Stimulated activated CD4-positive, alpha-beta T cell treated with anti-CD3 and anti-CD28 coated beads, Interleukin-1b, Interleukin-23, amount 100 ng/mL, for 48 hours (primary cell): ENCODE results near the gene CUL2.
"Not testable (repeated sequence)": the region's sequence is repeated elsewhere in the genome, so short reads cannot be mapped to it uniquely, and the experiment has no call there.

Experiments
- DNase-seq: peaks from one replicate; pipeline ENCODE4 v3.0.0-alpha.2; 2020

CUL2 gene

DNA sequence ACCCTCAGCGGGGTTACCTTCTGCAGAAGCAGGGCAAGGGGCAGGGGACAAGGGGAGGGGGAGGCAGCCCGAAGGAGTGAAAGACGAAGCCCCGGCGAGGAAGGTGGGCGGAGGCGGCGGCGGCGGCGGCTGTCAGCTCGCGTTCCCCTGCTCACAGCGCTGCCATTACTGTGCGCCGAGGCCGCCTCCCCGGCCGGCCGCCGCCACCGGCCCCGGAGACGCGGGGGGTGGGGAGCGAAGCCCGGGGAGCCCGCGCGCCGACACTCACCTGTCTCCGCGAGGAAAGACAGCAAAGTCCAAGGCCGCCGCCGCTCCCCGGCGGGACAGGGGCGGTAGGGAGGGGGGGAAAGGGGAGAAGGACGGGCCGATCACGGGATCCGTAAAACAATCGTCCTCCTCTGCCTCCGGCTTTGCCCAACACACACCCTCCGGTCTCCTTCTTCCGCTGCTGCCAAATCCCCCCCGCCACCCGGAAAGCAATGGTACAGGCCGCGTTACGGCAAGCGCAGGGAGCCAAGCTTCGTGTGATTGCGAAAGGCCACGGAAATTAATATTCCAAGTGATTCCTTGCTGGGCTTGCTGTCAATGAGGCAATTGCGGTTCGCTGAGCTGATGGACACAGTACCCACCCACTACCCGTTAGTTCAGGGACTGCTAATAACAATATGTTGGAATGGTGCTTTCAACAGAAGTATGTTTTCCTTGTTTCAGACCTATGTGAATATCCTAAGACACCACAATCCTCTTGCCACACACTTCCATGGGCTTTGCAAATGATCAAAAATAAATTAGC lies at the start of gene CUL2:
Gene CUL2 (minus strand): TSS at position 180 of the 793 bp plus-strand sequence. CDS start 19,024 bp downstream, outside the sequence.
- DNase-seq, result peak; percentile 92

DNA sequence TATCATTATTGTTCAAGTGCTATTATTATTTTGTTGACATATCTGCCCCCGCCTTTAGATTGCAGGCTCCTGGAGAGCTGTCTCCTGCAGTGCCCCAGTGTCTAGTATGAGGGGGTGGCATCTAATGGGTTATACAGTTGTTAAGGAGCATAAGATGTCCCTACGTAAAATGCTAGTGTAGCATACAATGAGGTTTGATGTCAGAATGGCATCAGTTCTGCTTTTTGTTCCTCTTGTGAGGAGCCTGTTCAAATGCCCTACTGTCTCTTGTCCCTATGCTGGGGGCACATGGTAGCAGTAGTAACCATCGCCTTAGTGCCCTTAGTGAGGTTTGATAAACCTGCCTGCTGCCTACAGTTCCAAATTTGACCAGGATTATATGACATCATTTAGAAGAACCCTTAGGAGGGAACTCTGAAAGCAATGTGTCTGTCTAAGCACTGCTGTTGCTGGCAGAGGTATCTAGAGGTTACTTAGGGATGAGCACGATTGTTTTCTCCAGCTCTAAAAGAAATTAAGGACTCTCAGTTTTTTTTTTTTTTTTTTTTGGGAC lies 46.2 kb upstream of the CUL2 start:
- no peak for DNase-seq

DNA sequence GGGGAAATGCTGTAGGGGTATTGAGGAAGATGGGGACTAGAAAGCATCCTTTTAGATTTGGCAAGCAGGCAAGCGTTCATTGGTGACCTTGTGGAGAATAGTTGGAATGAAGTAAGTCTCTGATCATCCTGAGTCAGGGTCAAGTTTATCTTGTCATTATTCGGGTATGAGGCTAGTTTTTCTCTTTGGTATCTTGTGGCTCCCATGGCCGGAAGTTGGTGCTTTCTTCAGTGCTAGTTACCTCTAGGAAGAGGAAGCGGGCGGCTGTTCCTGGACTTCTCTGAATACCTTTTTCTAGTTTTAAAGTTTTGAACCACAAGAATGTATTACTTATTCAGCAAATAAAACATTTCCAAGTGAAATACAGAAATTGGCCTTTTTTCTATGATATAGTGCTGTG lies 45.7 kb upstream of the CUL2 start:
- DNase-seq, result no peak

- no peak for DNase-seq
Observed at GRCh38 chr10:35133586-35133985, 43.4 kb upstream of the CUL2 start.

DNA sequence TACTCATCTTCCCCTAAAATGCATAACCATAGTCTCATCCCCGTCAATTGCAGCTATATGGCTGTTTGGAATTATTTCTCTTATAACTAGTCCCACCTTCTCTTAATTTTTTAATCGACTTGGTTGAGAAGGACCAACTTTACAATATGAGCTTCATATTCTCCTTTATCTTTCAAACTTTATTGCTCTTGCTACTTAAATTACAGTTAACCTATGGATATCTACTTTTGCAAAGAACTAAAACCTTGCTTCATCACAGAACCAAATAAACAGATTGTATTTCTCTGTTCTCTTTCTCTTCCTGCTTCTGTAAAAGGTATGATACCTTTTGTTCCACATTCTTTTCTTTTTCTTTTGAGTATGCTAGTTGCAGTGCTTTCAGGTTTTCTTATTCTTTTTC lies 42.6 kb upstream of the CUL2 start:
- DNase-seq, result no peak

- DNase-seq, result no peak
Observed at GRCh38 chr10:35130663-35131062, 40.5 kb upstream of the CUL2 start.

DNA sequence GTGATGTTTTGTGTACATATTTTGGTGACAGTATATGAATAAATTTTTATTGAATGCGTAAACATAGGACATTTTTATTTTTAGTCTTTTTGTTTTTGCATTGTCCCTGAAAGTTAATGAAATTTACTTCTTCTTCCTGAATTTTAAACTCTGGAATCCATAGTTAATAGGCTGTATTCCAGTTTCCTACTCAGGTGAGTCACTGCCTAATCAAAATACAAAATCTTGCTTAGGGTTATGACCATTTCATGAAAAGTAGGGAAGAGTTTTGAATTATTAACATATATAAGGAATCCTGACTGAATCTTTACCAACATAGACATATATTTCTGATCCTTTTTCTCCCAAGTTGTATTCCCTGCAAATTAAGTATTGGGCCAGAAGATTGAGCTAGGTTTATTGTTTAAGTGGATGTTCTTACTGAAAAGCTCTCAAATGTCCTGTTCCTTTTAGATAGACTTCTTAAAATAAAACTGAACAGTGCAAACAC lies 39.1 kb upstream of the CUL2 start:
- DNase-seq, result no peak

- peak; percentile 69 for DNase-seq
Observed at GRCh38 chr10:35127289-35127891, 37.2 kb upstream of the CUL2 start.

DNA sequence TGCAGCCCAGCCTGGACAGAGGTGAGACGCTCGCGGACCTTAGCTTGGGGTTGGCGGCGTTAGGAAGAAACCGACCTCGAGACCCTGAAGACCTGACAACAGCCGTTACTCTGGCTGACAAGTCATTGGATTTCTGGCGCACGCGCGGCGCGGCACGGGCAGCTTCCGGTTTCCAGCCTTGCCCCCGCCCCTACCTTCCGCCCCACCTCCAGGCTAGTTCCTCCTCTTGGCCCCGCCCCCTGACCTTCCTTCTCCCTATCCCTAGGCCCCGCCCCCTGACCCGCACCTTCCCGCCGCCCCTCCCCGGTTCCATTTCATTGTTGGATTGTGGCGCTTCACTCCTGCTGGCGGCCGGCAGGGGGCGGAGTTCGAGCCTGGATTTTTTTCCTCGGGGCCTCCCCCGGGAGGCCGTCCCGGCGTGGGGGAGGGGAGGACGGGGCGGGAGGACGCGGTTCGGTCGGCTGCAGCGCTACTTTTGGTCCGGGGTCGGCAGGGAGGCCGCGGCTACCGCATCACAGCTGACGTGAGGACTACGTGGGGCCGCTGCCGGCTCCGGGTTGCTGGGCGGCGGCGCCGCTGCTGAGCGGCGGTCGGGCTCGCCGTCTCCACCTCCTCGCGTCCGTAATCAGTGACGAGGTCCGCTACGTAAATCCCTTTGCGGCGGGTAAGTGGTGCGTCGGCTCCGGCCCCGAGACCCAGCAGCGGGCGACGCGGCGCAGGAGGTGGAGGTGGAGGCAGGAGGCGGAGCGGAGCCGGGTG lies 36.6 kb upstream of the CUL2 start, which contains the start of gene CREM:
Gene CREM (plus strand): TSS at position 317 of the 759 bp plus-strand sequence. CDS start 10,990 bp downstream, outside the sequence.
- peak; percentile 99 for DNase-seq

GRCh38 chr10:35126062-35126529 lies 36.0 kb upstream of the CUL2 start:
- no peak for DNase-seq

GRCh38 chr10:35124540-35124939 lies 34.4 kb upstream of the CUL2 start:
- DNase-seq, result no peak

DNA sequence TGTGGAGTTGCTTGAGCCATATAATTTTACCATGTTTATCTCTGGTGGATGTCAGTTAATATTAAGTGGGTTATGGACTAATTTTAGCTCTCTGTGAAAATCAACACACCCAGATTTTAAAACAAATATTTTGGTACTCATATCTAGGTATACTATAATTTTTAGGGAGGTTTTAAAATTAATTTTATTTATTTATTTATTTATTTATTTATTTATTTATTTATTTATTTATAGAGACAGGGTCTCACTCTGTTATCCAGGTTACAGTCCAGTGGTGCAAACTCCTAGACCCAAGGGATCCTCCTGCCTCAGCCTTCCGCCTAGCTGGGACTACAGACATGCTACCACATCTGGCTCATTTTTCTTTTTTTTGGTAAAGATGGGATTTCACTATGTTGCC lies 29.2 kb upstream of the CUL2 start:
- no peak for DNase-seq

GRCh38 chr10:35112571-35112970 lies 22.4 kb upstream of the CUL2 start:
- no peak for DNase-seq

GRCh38 chr10:35103882-35104281 lies 13.7 kb upstream of the CUL2 start:
- DNase-seq, result no peak

DNA sequence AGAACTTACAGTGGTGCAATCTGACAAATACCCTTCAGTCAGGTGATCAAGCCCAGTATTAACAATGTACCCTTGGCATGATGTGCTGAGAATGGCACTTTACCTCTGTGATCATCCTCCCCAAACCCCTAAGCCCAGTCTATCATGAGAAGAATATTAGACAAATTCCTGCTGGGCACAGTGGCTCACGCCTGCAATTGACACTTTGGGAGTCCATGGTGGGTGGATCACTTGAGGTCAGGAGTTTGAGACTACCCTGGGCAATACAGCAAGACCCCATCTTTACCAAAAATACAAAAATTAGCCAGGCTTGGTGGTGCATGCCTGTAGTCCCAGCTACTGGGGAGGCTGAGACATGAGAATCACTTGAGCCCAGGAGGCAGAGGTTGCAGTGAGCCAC lies 7.4 kb upstream of the CUL2 start:
- no peak for DNase-seq

DNA sequence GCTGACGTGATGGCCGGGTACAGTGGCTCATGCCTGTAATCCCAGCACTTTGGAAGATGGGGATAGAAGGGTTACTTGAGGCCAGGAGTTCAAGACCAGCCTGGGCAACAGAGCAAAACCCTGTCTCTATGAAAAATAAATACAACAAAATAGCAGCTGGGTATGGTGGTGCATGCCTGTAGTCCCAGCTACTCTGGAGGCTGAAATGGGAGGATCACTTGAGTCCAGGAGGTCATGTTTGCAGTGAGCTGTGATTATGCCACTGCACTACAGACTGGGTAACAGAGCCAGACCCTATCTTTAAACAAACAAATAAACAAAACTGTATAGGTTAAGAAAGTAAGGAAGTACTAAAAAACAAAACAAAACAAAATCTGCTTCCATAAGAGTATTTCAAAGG lies 6.2 kb upstream of the CUL2 start:
- DNase-seq, result no peak

- no peak for DNase-seq
Observed at GRCh38 chr10:35092851-35093250, 2.7 kb upstream of the CUL2 start.

GRCh38 chr10:35091994-35092790 lies 2.1 kb upstream of the CUL2 start:
- DNase-seq, result no peak

- DNase-seq, result no peak
Observed at GRCh38 chr10:35089611-35090161, 455 bp downstream of the CUL2 start.

- no peak for DNase-seq
Observed at GRCh38 chr10:35083242-35083641, 6.9 kb downstream of the CUL2 start.

GRCh38 chr10:35080261-35080660 lies 9.9 kb downstream of the CUL2 start:
- not testable (repeated sequence) for DNase-seq

- DNase-seq, result no peak
Observed at GRCh38 chr10:35079763-35080162, 10.4 kb downstream of the CUL2 start.
